Prostate gland (tissue), 2 donors: ENCODE data around the gene IFNA13.
"Not testable (repeated sequence)": the region's sequence is repeated elsewhere in the genome, so short reads cannot be mapped to it uniquely, and the experiment has no call there.

Experiments
- POLR2A ChIP-seq: fragments of 450-650 bp; IDR thresholded peaks from one replicate; pipeline ENCODE4 v1.6.1; 2016; ENCODE audit warnings: antibody characterized with exemption, mild to moderate bottlenecking
- POLR2AphosphoS5 ChIP-seq: sonication (generic); formaldehyde crosslinking; IDR thresholded peaks from one replicate; pipeline ENCODE4 v1.6.1; 2017; ENCODE audit warnings: antibody characterized with exemption
- TF ChIP-seq, protein P1 (sequence below), 4 experiments: fragments of 200-600 bp in 2 of 4; fragments of 450-650 bp in 2 of 4; sonication (generic) in 2 of 4; IDR thresholded peaks; 1 replicate in 3 of 4; 2 replicates in 1 of 4; pipeline ENCODE4 v1.5.1; 2016 to 2019; ENCODE audit warnings: antibody characterized with exemption in 4 of 4, mild to moderate bottlenecking in 2 of 4, moderate library complexity in 2 of 4

DNA sequence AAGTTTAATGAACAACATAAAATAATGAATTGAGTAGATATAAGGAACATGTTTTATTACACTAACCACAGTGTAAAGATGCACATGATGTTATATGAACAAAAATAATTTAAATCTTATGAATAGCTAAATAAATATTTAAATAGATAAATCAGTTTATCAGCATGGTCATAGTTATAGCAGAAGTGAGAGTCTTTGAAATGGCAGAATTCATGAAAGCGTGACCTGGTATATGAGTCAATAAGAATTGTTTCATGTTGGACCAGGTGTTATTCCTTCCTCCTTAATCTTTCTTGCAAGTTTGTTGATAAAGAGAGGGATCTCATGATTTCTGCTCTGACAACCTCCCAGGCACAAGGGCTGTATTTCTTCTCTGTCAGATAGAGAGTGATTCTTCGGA lies 688 bp downstream of the IFNA13 start:
- not testable (repeated sequence) for TF ChIP-seq POLR2A, POLR2AphosphoS5
- TF ChIP-seq, protein P1, sequence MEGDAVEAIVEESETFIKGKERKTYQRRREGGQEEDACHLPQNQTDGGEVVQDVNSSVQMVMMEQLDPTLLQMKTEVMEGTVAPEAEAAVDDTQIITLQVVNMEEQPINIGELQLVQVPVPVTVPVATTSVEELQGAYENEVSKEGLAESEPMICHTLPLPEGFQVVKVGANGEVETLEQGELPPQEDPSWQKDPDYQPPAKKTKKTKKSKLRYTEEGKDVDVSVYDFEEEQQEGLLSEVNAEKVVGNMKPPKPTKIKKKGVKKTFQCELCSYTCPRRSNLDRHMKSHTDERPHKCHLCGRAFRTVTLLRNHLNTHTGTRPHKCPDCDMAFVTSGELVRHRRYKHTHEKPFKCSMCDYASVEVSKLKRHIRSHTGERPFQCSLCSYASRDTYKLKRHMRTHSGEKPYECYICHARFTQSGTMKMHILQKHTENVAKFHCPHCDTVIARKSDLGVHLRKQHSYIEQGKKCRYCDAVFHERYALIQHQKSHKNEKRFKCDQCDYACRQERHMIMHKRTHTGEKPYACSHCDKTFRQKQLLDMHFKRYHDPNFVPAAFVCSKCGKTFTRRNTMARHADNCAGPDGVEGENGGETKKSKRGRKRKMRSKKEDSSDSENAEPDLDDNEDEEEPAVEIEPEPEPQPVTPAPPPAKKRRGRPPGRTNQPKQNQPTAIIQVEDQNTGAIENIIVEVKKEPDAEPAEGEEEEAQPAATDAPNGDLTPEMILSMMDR (IDR thresholded peaks at IDR 0.05), result not testable (repeated sequence)
